OCI-LY1 (cell line): ENCODE results near the gene PLA2G2F.

Source experiments
- H2AFZ ChIP-seq: fragments of 200-600 bp; sonication (generic), shearing (Covaris generic); 2 replicates; pipeline ENCODE4 v1.6.0; 2014; ENCODE audit warnings: antibody characterized with exemption, mild to moderate bottlenecking, low read length
- H3F3A ChIP-seq: fragments of 200-600 bp; sonication (generic), shearing (Covaris generic); 2 replicates; pipeline ENCODE4 v1.6.0; 2014; ENCODE audit warnings: mild to moderate bottlenecking, antibody characterized with exemption, low read length, moderate library complexity; ENCODE audit not compliant: insufficient read depth
- H3K27ac ChIP-seq: fragments of 200-600 bp; sonication (generic); 2 replicates; pipeline ENCODE4 v1.5.1; 2014; ENCODE audit warnings: low read length, mixed run types, mild to moderate bottlenecking, low read depth; ENCODE audit not compliant: poor library complexity, severe bottlenecking
- H3K27me3 ChIP-seq: fragments of 200-600 bp; sonication (generic); 2 replicates; pipeline ENCODE4 v1.6.0; 2014; ENCODE audit warnings: antibody characterized with exemption, mild to moderate bottlenecking, low read length, moderate library complexity; ENCODE audit not compliant: insufficient read depth
- H3K36me3 ChIP-seq: fragments of 200-600 bp; sonication (generic); 2 replicates; pipeline ENCODE4 v1.6.1; 2014; ENCODE audit warnings: mild to moderate bottlenecking, antibody characterized with exemption, low read length, moderate library complexity, mixed read lengths; ENCODE audit not compliant: insufficient read depth
- H3K4me1 ChIP-seq: fragments of 200-600 bp; sonication (generic); 2 replicates; pipeline ENCODE4 v1.5.1; 2014; ENCODE audit warnings: mild to moderate bottlenecking, low read length, moderate library complexity; ENCODE audit not compliant: insufficient read depth, severe bottlenecking
- H3K4me2 ChIP-seq: fragments of 200-600 bp; sonication (generic), shearing (Covaris generic); 2 replicates; pipeline ENCODE4 v1.6.1; 2014; ENCODE audit warnings: low read length
- H3K4me3 ChIP-seq: fragments of 200-600 bp; sonication (generic); 2 replicates; pipeline ENCODE4 v1.5.1; 2014; ENCODE audit warnings: low read length, low read depth, mild to moderate bottlenecking, mixed read lengths; ENCODE audit not compliant: poor library complexity, severe bottlenecking
- H3K79me2 ChIP-seq: fragments of 200-600 bp; shearing (Covaris generic); 2 replicates; pipeline ENCODE4 v1.6.1; 2016; ENCODE audit warnings: mixed run types, low read length, mixed read lengths; ENCODE audit not compliant: insufficient read depth
- H3K9ac ChIP-seq: fragments of 200-600 bp; sonication (generic), shearing (Covaris generic); 2 replicates; pipeline ENCODE4 v1.6.1; 2014; ENCODE audit warnings: mild to moderate bottlenecking, low read length, mixed read lengths
- H3K9me2 ChIP-seq: fragments of 200-600 bp; sonication (generic), shearing (Covaris generic); 2 replicates; pipeline ENCODE4 v1.6.1; 2014; ENCODE audit warnings: low read depth, mild to moderate bottlenecking, low read length, mixed read lengths
- H3K9me3 ChIP-seq: fragments of 200-600 bp; shearing (Covaris generic); 2 replicates; pipeline ENCODE4 v1.6.1; 2014; ENCODE audit warnings: low read length, mixed read lengths
- H4K20me1 ChIP-seq: fragments of 200-600 bp; sonication (generic), shearing (Covaris generic); 2 replicates; pipeline ENCODE4 v1.6.0; 2016; ENCODE audit warnings: mild to moderate bottlenecking, low read length; ENCODE audit not compliant: insufficient read depth
- EZH2 ChIP-seq: fragments of 200-600 bp; sonication (generic), shearing (Covaris generic); IDR thresholded peaks from 2 replicates; pipeline ENCODE4 v1.8.0; 2017; ENCODE audit warnings: borderline replicate concordance, mixed run types, mild to moderate bottlenecking, antibody characterized with exemption, low read length, moderate library complexity, mixed read lengths
- TF ChIP-seq, protein P1 (sequence below): fragments of 200-600 bp; sonication (generic), shearing (Covaris generic); IDR thresholded peaks from 2 replicates; pipeline ENCODE4 v1.5.1; 2017; ENCODE audit warnings: mild to moderate bottlenecking, antibody characterized with exemption, low read length, moderate library complexity, mixed read lengths

Gene PLA2G2F

DNA sequence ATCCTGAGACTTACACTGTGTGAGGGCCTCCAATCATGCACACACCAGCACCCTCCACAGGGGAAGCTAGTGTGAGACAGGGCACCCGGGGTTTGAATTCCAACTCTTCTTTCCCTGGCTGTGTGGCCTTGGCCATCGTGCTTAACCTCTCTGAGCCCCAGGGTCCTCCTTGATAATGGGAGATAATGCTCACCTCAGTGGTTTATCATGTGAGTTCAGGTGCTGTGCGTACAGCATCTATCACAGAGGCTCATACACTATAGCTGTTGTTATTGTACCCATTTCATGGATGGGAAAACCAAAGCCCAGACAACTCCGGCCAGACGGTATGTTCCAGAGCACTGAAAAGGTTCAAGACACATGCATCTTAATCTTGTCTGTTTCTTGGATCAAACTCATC is 30.8 kb downstream of the PLA2G2F start:
- Histone ChIP-seq H2AFZ (no peak overlapping the region), H3K4me3 (no peak overlapping the region), H3K27ac (no peak overlapping the region), H3K9me3 (no peaks in the 10 kb centered on the region), H3K79me2 (no peaks in the 10 kb centered on the region), H3K27me3 (no peaks in the 10 kb centered on the region; the same call in 1 of the 2 replicates), H3K36me3 (no peaks in the 10 kb centered on the region), H3K4me1 (no peaks in the 10 kb centered on the region), H3K9me2 (no peaks in the 10 kb centered on the region), H3F3A (no peaks in the 10 kb centered on the region), H4K20me1 (no peaks in the 10 kb centered on the region), H3K9ac (no peak overlapping the region), H3K4me2 (no peak overlapping the region)
- TF ChIP-seq EZH2: no peak
- TF ChIP-seq, protein P1, sequence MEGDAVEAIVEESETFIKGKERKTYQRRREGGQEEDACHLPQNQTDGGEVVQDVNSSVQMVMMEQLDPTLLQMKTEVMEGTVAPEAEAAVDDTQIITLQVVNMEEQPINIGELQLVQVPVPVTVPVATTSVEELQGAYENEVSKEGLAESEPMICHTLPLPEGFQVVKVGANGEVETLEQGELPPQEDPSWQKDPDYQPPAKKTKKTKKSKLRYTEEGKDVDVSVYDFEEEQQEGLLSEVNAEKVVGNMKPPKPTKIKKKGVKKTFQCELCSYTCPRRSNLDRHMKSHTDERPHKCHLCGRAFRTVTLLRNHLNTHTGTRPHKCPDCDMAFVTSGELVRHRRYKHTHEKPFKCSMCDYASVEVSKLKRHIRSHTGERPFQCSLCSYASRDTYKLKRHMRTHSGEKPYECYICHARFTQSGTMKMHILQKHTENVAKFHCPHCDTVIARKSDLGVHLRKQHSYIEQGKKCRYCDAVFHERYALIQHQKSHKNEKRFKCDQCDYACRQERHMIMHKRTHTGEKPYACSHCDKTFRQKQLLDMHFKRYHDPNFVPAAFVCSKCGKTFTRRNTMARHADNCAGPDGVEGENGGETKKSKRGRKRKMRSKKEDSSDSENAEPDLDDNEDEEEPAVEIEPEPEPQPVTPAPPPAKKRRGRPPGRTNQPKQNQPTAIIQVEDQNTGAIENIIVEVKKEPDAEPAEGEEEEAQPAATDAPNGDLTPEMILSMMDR: no peak

DNA sequence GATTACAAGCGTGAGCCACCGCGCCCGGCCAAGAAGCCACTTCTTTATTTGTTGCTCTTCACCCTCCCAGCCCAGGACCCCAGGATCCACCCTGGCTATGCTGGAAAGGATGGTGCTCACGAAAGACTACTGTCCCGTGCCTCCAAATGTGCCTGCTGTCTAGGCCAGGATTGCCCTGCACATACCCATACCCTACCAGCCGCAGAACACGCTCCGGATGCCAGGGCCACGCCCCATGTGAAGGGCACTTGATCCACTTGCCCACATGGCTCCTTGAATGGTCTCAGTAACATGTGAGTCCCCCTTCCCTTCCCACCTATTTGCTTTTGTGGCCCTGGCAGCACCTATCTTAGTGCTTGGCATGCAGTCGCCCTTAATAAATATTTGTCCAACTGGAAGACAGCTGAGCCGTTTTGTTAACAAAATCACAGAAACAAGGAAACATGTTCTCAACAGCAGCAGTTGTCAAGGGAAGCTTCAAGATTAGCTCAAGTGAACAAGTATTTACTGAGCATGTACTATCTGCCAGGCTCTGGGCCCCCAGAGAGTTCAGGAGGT is 33.0 kb downstream of the PLA2G2F start:
- H2AFZ ChIP-seq: no peak overlapping the region
- H3K4me2 ChIP-seq: no peak overlapping the region
- no peak overlapping the region for H3K27ac ChIP-seq
- H3F3A ChIP-seq: no peaks in the 10 kb centered on the region
- no peaks in the 10 kb centered on the region; the same call in 1 of the 2 replicates for H3K27me3 ChIP-seq
- H3K79me2 ChIP-seq: no peaks in the 10 kb centered on the region
- H3K4me3 ChIP-seq: no peak overlapping the region
- H3K9me2 ChIP-seq: no peaks in the 10 kb centered on the region
- no peaks in the 10 kb centered on the region for H4K20me1 ChIP-seq
- H3K9me3 ChIP-seq: no peaks in the 10 kb centered on the region
- H3K4me1 ChIP-seq: no peaks in the 10 kb centered on the region
- TF ChIP-seq, protein P1: no peak
- TF ChIP-seq EZH2: no peak
- H3K9ac ChIP-seq: no peak overlapping the region
- H3K36me3 ChIP-seq: no peaks in the 10 kb centered on the region

DNA sequence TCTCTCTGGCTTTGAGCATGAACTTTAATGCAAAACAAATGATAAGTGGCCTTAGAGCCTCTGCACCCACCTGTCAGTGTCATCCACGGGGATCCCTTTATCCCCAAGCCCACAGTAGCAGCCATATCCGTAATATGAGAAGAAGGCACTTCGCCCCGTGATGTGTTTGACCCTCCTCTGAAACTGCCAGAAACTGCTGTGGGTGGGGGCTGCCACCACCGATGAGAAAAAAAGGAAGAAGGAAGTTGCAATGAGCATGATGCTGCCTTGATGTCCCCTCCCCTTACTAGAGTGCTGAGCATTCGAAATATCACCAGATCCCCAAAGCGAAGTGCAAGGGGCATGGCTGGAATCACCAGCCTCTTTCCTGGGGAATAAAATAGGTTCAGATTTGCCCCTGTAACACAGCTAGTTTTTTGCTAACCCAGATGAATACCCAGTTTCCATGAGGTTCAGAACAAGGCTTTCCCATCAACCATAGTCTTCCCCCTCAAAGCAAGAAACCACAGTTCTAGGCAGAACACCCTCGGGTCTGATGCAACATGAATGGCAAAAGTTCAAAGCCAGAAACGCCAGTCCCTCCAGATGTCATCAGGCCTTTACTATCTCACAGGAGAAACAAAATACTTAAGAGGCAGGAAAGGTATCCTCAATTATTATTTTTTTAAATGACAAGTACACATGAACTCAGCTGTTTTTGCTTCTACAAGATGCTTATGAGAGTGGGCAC is 36.0 kb downstream of the PLA2G2F start:
- no peaks in the 10 kb centered on the region for H3K9me3 ChIP-seq
- H3K36me3 ChIP-seq: no peaks in the 10 kb centered on the region
- no peak overlapping the region for H2AFZ ChIP-seq
- TF ChIP-seq EZH2: no peak
- TF ChIP-seq, protein P1: no peak
- H3K4me3 ChIP-seq: no peak overlapping the region
- no peaks in the 10 kb centered on the region for H4K20me1 ChIP-seq
- H3K9me2 ChIP-seq: no peaks in the 10 kb centered on the region
- peaks cover 8% of the 10 kb centered on the region; the same call in 1 of the 2 replicates for H3K27me3 ChIP-seq
- H3F3A ChIP-seq: no peaks in the 10 kb centered on the region
- no peak overlapping the region for H3K27ac ChIP-seq
- H3K4me2 ChIP-seq: no peak overlapping the region
- H3K9ac ChIP-seq: no peak overlapping the region
- no peaks in the 10 kb centered on the region for H3K79me2 ChIP-seq
- no peaks in the 10 kb centered on the region for H3K4me1 ChIP-seq
